ENCODE measurements around the gene OGA.

Gene OGA

DNA sequence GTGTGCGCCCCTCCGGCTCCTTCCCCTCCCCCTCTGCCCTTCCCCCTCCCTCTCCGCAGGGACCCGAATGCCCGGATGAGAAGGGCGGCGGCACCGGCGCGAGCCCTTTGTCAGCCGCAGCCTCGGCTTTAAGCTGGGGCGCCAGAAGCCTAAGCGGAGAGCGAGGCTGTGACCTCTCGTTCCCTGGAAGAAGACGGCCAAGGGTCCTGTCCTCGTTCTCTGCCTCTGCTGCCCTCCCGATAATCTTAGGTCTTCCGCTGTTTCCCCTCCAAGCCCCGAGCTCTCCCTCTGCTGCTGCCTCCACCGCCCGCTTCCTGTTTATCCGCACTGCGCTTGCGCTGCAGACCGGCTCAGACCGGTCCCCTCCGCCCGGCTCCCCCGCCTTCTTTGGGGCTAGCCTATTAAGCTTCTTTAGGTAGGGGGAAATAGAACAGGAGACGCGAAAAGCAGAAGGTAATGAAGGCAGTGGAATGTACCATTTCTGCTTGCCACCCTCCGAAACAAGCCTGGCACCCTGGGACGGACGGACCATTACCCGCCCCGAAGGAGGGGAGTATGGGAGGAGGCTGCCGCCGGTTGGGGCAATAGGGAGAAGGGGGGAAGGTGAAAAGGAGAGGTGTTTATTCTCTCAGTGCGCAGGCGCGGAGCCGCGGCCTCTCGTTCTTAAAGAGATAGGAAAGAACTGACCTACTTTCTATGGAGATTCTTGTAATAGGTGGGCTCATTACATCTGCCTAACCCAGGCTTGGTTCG is at the start of gene OGA:
OGA (minus strand) TSS at position 326 of the 753 bp plus-strand sequence. CDS start 422 bp downstream, outside the sequence.
- in situ Hi-C loops (cut with MboI; ENCODE audit: low sequenced_read_pairs): no loop called here

DNA sequence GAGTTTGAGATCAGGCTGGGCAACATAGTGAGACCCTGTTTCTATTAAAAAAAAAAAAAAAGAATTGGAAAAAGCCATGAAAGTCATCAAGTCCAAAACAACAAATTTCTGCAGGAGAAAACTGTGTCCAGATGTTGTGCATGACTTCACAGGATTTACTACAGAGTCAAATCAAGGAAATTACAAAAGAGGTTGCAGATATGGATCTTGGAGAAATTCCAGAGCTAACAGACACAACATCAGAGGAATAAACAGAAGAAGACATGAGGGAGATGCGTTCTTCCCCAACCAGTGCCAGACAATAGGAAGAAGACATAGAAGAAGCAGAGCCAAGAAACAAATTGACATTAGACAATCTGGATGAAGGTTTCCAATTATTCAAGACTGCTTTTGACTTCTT is 49.7 kb upstream of the OGA start:
- in situ Hi-C loops (cut with MboI; ENCODE audit: low sequenced_read_pairs): no loop called here

DNA sequence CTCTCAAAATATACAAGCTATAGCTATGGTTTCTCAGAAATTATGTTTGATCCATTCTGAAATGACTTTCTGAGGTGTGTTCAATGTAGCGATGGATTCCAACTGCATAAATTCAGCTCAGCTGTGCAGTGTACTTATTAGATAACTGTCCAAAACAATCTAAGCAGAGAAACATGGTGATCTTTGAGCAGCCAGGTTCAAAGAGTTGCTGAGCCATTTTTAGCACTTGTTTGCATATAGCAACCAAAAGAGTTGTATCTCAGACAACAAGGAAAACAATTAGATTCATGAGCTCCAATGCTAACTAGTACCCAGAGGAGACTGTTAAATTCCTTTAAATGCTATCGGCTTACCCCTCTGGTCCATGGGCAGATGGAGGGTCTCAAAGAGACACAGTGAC is 41.3 kb upstream of the OGA start:
- in situ Hi-C loops (cut with MboI; ENCODE audit: low sequenced_read_pairs): no loop called here

DNA sequence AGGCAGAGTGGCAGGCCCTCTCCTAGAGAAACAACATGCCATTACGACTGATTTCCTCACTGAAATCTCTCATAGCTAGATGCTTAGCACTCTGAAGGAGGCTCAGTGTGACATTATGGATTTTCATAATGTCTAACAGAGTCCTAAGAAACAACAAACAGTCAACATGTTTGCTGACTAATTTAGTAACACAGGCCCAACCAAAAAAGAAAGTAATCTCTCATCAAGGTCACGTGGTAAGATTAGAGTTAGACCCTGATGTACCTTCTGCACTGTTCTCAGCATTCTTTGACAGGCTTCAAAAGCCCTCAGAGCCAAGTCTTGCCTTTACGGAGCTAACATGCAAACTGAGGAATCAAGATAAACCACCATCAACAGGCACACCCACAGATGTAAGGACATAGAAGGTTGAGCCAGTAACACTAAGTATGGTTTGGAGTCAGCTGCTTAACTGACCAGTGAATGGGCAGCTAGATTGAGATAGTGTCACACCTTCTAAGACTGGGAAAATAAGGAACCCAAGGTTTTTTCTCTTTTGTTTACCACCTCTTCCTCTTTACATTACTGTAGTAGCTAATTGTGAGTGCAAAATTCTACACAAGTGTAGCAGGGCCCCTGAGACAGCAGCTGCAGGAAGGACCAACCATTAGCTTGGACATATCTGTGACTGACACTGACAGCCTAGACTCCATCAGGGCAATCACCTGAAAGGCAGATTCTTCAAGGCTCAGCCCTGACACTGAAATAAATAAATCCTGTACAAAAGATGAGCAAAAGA is 40.7 kb upstream of the OGA start:
- in situ Hi-C loops (cut with MboI; ENCODE audit: low sequenced_read_pairs): no loop called here

DNA sequence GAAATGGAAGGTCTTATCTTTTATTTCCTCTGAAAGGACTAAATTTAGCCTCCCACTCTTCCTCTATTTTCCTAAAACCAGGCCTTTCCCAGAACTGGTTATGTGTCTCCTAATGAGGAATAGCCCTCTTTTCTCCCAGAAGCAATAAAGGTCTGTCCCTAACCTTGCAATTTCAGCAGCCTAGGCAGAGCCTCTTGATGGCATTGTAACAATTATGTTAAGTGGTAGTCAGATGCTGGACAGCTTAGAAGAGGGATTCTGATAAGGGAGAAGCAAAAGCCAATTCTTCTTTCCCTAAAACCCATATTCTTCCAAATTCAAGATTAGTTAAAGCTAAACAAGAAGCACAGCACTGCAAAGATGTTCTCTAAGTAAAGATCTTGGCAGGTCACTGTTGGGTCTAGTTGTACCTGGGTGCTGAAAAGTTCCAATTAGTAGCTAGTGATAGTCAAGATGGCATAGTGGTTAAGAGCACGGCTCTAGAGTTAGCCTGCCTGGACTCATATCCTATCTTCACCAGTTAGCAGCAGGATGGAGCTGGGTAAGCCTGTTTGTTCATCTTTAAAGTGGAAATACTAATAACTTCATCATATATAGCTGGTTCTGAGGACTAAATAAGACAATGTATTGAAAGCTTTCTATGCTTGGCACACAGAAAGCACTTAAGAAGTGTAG is 39.7 kb upstream of the OGA start:
- in situ Hi-C loops (cut with MboI; ENCODE audit: low sequenced_read_pairs): no loop called here

DNA sequence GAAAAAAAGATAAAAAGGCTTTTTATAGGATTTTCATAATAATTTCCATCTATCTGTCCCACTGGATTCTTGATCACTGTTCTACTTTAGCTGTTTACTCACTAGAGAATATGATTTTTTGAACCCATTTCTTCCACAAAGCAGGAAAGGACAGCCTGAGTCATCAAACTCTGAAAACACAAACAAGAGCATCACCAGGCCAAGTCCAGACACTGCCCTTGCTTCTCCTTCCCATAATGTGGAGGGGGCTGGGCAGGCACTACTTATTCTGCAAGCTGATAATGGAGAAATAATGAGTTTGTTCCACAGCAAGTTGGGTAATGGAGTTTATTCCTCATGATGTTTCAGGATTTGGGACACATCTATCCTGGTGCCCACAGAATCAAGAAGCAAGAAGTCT is 38.4 kb upstream of the OGA start:
- in situ Hi-C loops (cut with MboI; ENCODE audit: low sequenced_read_pairs): no loop called here

DNA sequence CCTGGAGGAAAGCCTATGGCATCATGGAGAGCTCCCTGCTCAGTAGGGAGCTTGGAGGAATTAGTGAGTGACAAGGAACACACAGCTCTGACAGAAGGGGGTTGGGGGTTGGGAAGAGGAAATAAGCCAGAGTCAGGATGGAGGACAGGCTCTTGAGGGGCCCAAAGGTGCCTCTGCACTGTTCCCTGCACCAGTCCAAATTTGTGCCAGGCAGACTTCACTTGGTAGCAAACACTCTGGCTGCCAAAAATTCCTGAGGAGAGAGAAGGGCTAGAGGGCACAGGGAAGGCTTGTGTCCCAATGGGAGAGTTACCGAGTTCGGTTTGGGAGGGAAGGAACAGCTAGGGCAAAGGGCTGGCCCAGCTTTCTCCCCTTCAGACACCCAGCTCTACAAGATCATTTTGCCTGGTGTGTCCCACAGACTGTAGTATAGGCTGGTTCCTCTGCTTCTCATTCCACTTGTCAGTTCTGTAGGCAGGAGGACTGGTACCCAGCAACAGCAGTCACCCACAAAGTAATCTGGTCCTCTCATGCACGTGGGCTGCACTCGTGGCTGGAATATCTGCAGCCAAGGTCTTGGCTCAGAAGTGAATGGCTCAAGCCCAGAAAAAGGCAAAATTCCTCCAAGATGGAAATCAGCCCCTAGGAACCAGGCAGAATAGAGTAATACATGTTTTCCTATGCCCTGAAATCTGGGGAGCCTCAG is 33.3 kb upstream of the OGA start:
- in situ Hi-C loops (cut with MboI; ENCODE audit: low sequenced_read_pairs): no loop called here

DNA sequence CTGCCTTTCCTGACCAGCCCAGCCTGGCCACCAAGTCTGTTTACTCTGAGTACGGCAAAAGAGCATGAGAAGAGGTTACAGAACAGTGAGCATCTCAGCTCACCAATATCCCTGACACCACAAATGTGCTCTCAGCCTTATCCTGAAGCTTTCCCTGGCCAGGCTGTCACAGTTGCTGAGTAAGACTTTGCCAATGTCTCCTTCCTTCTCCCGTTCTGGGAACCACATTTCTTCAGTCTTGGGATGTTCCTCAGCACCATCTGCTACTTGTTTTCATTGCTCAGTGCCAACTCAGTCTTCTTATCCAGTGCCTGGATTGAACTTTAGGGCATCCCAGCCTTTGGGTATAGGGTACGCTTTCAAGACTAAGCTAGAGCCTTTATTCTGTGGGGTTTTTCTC is 32.5 kb upstream of the OGA start:
- in situ Hi-C loops (cut with MboI; ENCODE audit: low sequenced_read_pairs): no loop called here

DNA sequence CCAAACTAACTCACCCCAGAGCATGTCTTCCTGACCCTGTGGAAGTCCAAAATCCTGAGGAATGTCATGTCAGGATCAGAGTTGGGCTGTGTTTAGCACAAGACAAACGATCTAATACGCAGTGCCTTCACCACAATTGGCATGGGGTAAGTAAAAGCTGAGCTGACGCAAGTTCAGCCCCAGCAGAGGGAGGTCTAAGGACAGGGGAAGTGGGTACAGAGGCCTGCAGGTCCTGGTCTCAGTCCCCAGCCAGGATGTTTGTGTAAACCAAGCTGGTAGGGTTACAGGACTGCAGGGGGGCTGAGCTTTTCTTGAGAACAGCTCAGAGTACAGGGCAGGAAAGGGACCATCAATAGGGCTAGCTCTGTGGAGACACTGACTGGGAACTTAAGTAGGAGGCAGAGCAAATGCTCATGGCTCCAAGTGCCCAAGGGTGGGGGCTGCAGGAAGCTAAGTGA is 30.7 kb upstream of the OGA start:
- in situ Hi-C loops (cut with MboI; ENCODE audit: low sequenced_read_pairs): no loop called here

DNA sequence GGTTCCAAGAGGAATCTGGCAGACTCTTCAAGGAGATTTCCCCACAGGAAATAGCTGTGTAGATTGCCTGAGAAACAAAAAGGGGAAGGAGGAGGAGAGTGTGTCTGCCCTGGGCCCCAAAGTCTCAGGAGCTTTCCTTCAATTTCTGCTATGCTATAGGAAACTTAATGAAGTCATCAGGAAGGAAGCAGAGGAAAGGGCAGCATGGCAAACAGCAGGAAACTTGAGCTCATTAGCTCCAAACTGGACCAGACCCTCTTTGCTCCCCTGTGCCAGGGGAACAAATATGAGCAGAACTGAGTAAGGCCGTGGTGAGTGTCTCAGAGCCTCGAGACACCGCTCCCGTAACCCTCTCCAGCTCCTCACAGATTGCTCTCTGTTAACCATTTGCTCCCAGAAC is 30.2 kb upstream of the OGA start:
- in situ Hi-C loops (cut with MboI; ENCODE audit: low sequenced_read_pairs): no loop called here

DNA sequence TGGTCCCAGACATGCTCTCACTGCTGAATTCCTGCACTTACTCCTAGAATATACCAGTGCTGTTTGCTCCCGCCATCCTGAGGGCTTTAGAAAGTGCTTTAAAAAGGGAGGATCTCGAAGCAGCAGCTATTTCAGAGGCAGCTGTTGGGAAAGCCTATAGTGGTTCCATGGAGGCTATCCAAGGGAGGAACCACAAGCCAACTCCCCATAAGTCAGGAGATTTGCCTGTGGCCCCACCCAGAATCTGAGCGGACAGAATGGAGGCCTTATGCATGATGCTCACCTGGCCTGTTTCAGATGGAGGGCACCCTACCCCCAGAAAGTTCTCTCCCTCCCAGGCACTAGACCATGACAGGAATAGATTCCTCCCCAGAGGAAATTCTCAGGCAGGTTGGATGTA is 27.6 kb upstream of the OGA start:
- in situ Hi-C loops (cut with MboI; ENCODE audit: low sequenced_read_pairs): no loop called here

DNA sequence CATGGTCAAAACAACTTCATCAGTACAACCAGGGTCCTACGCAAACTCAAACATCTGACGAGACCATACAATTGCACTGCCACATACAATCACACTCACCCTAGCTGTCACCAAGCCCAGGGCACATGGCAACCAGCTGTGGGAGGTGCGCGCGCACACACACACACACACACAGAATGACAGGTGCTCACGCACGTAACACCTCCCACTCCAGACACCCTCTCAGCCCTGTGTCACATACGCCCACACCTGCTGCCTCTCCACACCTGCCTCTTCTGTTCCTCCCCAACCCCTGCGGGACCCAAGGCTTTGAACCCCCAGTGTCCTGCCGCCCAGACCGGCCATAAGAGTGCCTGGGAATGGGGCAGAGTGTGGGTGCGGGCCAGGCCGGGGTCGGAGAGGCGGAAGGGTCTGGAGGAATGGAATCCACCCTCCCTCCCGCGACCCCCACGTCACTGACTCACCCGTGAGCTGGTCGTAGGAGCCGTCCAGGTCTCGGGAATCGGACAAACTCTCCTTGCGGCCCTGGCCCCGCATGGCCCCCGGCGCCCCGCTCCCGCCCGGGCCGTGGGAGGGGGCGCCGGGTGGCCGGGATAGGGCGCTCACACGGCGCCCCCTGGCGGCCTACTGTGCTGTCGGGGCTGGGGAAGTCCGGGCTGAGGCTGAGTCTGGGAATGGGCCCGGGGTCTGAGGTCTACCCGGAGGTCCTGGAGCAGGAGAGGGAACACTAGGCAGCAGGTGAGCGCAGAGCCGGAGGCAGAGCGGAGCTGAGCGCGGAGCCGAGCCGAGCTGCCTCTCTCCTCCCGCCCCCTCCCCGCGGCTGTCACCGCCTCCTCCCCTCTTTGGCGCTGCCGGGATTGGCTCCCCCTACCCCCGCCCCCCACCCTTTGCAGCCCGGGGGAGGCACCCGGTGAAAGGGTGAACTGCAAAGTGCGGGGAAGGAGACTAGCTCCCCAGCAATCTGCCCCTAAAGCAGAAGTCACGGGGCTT is 25.1 kb upstream of the OGA start, which contains the start of gene KCNIP2:
KCNIP2 (minus strand) TSS at position 769 of the 990 bp plus-strand sequence; CDS start at position 537, 232 bp downstream.
- in situ Hi-C loops (cut with MboI; ENCODE audit: low sequenced_read_pairs): no loop called here

DNA sequence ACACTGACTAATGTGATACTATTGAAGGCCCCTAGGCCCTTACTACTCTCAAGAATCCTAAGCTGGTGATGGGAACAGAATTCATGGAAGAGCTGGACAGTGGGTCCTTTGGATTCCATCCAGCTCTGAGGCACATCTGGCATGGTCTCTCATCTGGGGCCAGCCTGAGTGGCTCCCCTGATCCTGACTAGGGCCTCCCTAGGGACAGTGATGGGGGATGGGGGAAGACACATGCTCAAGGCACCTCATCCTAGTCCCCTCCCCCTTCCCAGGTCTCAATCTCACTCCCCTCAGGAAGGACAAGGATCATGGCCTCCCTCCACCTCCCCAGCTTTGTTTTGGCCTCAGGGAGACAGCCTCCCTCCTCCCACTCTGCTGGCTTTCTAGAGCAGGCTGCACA is 23.6 kb upstream of the OGA start:
- in situ Hi-C loops (cut with MboI; ENCODE audit: low sequenced_read_pairs): no loop called here

DNA sequence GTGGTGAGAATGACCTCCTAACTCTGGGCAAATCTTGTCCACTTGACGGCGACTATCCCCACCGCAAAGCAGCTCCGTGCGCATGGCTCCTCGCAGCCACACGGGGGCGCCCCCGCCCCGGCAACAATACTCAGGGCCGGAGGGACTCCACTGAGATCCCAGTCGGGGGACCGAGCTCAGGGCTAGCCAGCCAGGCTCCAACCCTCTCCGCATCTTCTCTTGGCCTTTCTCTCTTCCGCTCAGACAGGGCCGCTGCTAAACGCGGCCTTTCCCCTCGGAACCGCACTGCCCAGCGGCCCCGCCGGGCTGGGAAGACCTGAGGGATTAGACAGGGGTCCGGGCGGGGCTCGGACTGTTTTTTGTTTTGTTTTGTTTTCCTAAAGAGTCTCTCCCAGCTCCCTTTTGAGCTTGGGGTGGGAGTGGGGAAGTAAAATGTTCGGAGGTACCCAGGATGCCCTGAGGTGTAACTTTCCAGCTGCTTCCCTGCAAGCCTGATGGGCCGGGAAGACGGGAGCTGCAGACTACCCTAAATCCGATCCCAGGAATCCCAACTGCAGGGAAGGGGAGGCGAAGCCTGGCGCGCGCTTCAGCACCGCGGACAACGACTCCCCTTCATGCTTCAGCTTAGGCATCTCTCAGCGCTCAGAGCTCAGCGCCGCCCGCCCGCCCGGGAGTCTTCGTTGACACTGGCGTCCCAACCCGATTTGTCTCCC is 22.7 kb upstream of the OGA start:
- in situ Hi-C loops (cut with MboI; ENCODE audit: low sequenced_read_pairs): no loop called here

DNA sequence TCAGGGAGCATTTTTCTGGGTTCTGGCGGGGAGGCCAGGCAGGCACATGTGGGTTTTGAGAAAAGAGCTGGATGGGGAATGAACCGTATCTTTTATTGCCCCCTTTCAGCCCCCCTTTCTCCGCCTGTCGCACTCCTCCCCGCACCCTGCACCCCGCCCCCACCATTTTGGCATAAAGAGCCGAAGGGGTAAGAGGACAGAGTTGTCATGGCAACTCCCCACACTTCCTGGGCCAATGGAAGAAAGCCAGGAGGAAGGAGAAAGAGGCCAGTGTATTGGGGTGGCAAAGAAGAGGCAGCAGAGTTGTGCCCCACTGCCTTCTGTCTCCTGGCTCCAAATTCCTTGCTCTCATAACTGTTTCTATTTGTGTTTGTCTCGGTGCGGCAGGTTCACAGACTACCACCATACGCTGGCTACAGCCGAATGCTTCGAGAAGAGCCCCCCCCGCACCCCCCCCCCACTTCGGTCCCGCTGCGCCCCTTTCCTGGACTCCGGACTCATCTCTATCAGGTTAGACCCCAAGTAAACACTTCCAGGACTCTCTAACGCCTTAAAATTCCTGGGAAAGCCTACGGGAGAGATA is 21.9 kb upstream of the OGA start:
- in situ Hi-C loops (cut with MboI; ENCODE audit: low sequenced_read_pairs): no loop called here

DNA sequence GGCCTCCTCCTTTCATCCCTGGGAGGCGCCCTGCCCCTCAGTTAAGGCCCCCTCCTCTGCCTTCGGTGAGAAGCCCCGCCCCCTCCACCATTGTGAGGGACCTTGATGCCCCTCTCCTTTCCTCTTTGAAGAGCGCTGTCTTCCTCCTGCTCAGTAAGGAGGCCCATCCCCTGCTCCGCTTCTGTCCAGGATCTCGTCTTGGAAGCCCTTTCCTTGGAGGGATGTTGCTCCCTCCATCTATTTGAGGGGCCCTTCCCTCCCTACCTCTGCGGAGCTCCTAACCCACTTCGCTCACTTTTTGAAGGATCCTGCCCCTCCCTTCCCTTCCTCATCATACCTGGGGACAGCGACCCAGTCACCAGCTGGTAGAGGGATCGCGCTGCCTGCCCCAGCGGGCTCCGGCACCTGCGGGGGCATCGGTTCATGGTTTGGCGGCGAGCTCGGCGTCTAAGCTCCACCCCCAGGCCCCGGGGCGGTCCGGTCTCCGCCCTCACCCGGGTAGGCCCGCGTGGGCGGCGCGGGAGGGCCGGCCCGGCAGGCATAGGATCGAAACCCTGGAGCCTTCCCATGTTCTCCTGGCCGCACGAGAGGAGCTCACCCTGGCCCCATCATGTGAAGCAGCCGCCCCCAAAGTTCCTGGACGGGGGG is 21.3 kb upstream of the OGA start:
- in situ Hi-C loops (cut with MboI; ENCODE audit: low sequenced_read_pairs): no loop called here

DNA sequence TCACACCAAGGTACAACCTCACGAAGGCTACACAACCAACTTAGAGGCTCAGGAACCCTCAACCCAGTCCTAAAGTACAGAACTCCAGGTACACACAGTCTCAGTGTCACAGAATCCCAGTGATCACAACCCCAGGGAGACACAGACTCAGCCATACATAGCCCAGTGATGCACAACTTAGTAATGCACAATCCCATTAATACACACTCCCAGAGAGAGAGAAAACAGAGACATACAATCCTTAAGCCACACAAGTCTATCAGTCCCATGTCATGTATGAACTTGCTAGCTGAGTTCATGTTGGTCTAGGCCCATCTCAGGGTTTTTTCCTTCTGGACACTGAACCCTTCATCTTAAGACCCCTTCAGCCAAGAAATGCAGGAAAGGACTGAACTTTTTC is 20.8 kb upstream of the OGA start:
- in situ Hi-C loops (cut with MboI; ENCODE audit: low sequenced_read_pairs): no loop called here

DNA sequence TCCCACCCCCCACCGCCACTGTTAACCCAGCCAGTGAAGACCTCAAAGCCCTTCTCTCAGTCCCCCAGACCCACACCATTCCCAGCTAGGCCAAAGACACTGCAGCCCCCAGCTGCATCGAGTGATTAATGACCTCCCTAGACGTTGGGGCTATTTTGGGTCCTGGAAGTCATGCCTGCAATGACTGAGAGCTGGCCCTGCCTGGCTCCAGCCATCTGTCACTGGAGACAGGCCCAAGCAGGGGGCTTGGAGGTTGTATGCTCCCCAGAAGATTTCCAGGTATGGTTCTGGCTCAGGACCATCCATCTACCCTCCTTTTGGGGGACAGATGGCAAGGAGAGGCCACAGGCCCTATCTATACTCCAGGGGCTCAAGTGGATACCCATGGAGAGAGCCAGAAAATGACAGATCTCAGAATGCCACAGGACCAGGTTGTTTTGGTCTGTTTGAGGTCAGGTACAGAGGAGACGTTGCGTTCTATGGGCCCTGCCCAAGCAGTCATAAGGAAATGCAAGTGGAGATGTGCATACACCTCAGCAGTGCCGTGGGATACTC is 20.2 kb upstream of the OGA start:
- in situ Hi-C loops (cut with MboI; ENCODE audit: low sequenced_read_pairs): no loop called here
